SJCRH30 (cell line): ENCODE results near the gene ARID1A. TPM values are rescaled to one million over a fixed set of nuclear protein-coding genes. Genes with fewer than 3 reads are reported as not detected.
A peak's percentile ranks its signal among the peaks of the same experiment; 100 is the strongest.

Experiments
- DNase-seq, 2 experiments: peaks; one replicate each; pipeline ENCODE4 v3.0.0-alpha.2; 2015 to 2020
- H3K27ac ChIP-seq: fragments of 250-450 bp; sonication (Bioruptor Pico); 2 replicates; pipeline ENCODE4 v1.5.1; 2020; ENCODE audit warnings: mild to moderate bottlenecking, moderate library complexity
- H3K27me3 ChIP-seq: fragments of 250-450 bp; sonication (Bioruptor Pico); 2 replicates; pipeline ENCODE4 v1.5.1; 2020; ENCODE audit warnings: mild to moderate bottlenecking, moderate library complexity
- H3K36me3 ChIP-seq: fragments of 250-450 bp; sonication (Bioruptor Pico); 2 replicates; pipeline ENCODE4 v1.5.1; 2020; ENCODE audit warnings: mild to moderate bottlenecking, moderate library complexity
- H3K4me1 ChIP-seq: fragments of 250-450 bp; sonication (Bioruptor Pico); 2 replicates; pipeline ENCODE4 v1.5.1; 2020; ENCODE audit warnings: mild to moderate bottlenecking, moderate library complexity
- H3K4me3 ChIP-seq: fragments of 250-450 bp; sonication (Bioruptor Pico); 2 replicates; pipeline ENCODE4 v1.5.1; 2020; ENCODE audit warnings: mild to moderate bottlenecking, moderate library complexity
- H3K9me3 ChIP-seq: fragments of 250-450 bp; sonication (Bioruptor Pico); replicated peaks from 2 replicates; pipeline ENCODE4 v1.5.1; 2020; ENCODE audit warnings: mild to moderate bottlenecking, moderate library complexity
- total RNA-seq: library from RNA; depleted of rRNA; stranded (reverse); fragments of >200 nt; shearing (Covaris generic); gene quantifications from 2 replicates; pipeline ENCODE4 v1.2.3, GENCODE V29; 2014

ARID1A gene
- total RNA-seq, 1 experiment from 2014 or later, result 57.3 TPM

- Histone ChIP-seq H3K9me3 (no peaks in the 10 kb centered on the region), H3K27me3 (no peaks in the 10 kb centered on the region), H3K27ac (no peak overlapping the region), H3K36me3 (peaks cover 89% of the 10 kb centered on the region), H3K4me1 (peaks cover 9% of the 10 kb centered on the region), H3K4me3 (no peak overlapping the region)
- DNase-seq, result no peak
Measured at GRCh38 chr1:26779098-26779668, 83.4 kb downstream of the ARID1A start.

- Histone ChIP-seq H3K9me3 (no peaks in the 10 kb centered on the region), H3K4me3 (no peak overlapping the region), H3K27me3 (no peaks in the 10 kb centered on the region), H3K27ac (no peak overlapping the region), H3K36me3 (peaks cover 78% of the 10 kb centered on the region), H3K4me1 (peaks cover 9% of the 10 kb centered on the region)
- DNase-seq, result no peak
Measured at GRCh38 chr1:26780344-26780957, 84.6 kb downstream of the ARID1A start.

- no peaks in the 10 kb centered on the region for H3K27me3 ChIP-seq
- no peak overlapping the region for H3K4me3 ChIP-seq
- no peaks in the 10 kb centered on the region for H3K9me3 ChIP-seq
- no peak for DNase-seq
- H3K36me3 ChIP-seq, result peaks cover 70% of the 10 kb centered on the region
- peaks cover 13% of the 10 kb centered on the region for H3K4me1 ChIP-seq
- no peak overlapping the region for H3K27ac ChIP-seq
Measured at GRCh38 chr1:26781206-26781825, 85.5 kb downstream of the ARID1A start.

- Histone ChIP-seq H3K27me3 (no peaks in the 10 kb centered on the region), H3K36me3 (peaks cover 57% of the 10 kb centered on the region), H3K4me3 (no peak overlapping the region), H3K4me1 (peaks cover 19% of the 10 kb centered on the region), H3K9me3 (no peaks in the 10 kb centered on the region), H3K27ac (no peak overlapping the region)
- DNase-seq, result no peak
Measured at GRCh38 chr1:26782521-26783212, 86.9 kb downstream of the ARID1A start.

GRCh38 chr1:26783646-26784022, 87.8 kb downstream of the ARID1A start:
- Histone ChIP-seq H3K27ac (no peak overlapping the region), H3K27me3 (no peaks in the 10 kb centered on the region), H3K36me3 (peaks cover 47% of the 10 kb centered on the region), H3K4me1 (peaks cover 19% of the 10 kb centered on the region), H3K4me3 (no peak overlapping the region), H3K9me3 (no peaks in the 10 kb centered on the region)
- DNase-seq, result no peak

- Histone ChIP-seq H3K4me3 (no peak overlapping the region), H3K27ac (no peak overlapping the region)
- DNase-seq, result peak; percentile 65 to 80
Measured at GRCh38 chr1:26784023-26784871, 88.4 kb downstream of the ARID1A start.

GRCh38 chr1:26784886-26785285, 89.1 kb downstream of the ARID1A start:
- H3K36me3 ChIP-seq, result peaks cover 35% of the 10 kb centered on the region
- no peak overlapping the region for H3K4me3 ChIP-seq
- no peak for DNase-seq
- H3K9me3 ChIP-seq, result no peaks in the 10 kb centered on the region
- peaks cover 26% of the 10 kb centered on the region for H3K4me1 ChIP-seq
- no peak overlapping the region for H3K27ac ChIP-seq
- H3K27me3 ChIP-seq, result no peaks in the 10 kb centered on the region

More at GRCh38 chr1:26784023-26784871, 88.4 kb downstream of the ARID1A start:
- Histone ChIP-seq H3K36me3 (peaks cover 41% of the 10 kb centered on the region), H3K27me3 (no peaks in the 10 kb centered on the region), H3K9me3 (no peaks in the 10 kb centered on the region), H3K4me1 (peaks cover 23% of the 10 kb centered on the region)

GRCh38 chr1:26785611-26786436, 90.0 kb downstream of the ARID1A start:
- DNase-seq, result peak in 1 of 2 experiments; percentile 29
- no peaks in the 10 kb centered on the region for H3K27me3 ChIP-seq
- no peaks in the 10 kb centered on the region for H3K9me3 ChIP-seq
- H3K27ac ChIP-seq, result no peak overlapping the region; the same call in 1 of the 2 replicates
- no peak overlapping the region for H3K4me3 ChIP-seq
- peaks cover 27% of the 10 kb centered on the region for H3K36me3 ChIP-seq
- peaks cover 26% of the 10 kb centered on the region for H3K4me1 ChIP-seq

- H3K9me3 ChIP-seq, result no peaks in the 10 kb centered on the region
- H3K27me3 ChIP-seq, result no peaks in the 10 kb centered on the region
- peaks cover 20% of the 10 kb centered on the region for H3K36me3 ChIP-seq
- peak overlapping the region; percentile 77 for H3K27ac ChIP-seq
- H3K4me1 ChIP-seq, result peaks cover 26% of the 10 kb centered on the region
- DNase-seq, result peak; percentile 75 to 82
- H3K4me3 ChIP-seq, result peak overlapping the region; percentile 68
Measured at GRCh38 chr1:26786437-26787380, 90.9 kb downstream of the ARID1A start.

GRCh38 chr1:26787381-26787705, 91.5 kb downstream of the ARID1A start:
- no peak for DNase-seq
- Histone ChIP-seq H3K27ac (peak overlapping the region; percentile 77), H3K4me3 (peak overlapping the region; percentile 68), H3K27me3 (no peaks in the 10 kb centered on the region), H3K4me1 (peaks cover 26% of the 10 kb centered on the region), H3K36me3 (peaks cover 13% of the 10 kb centered on the region), H3K9me3 (no peaks in the 10 kb centered on the region)

- Histone ChIP-seq H3K27ac (peak within 1 kb of the TSS; percentile 77), H3K36me3 (peaks cover 8% of the 10 kb centered on the region), H3K4me3 (peak within 1 kb of the TSS; percentile 68), H3K27me3 (no peaks in the 10 kb centered on the region), H3K4me1 (peaks cover 26% of the 10 kb centered on the region), H3K9me3 (no peaks in the 10 kb centered on the region)
- peak; percentile 92 for DNase-seq
Measured at GRCh38 chr1:26787706-26788514, 92.1 kb downstream of the ARID1A start, which contains the start of gene PIGV. TSS of gene PIGV (plus strand) at chr1:26787950. CDS start at chr1:26790816, 2,866 bp downstream.

- Histone ChIP-seq H3K9me3 (no peaks in the 10 kb centered on the region), H3K36me3 (peaks cover 2% of the 10 kb centered on the region), H3K27ac (peak overlapping the region; percentile 77), H3K4me1 (peaks cover 24% of the 10 kb centered on the region), H3K4me3 (peak overlapping the region; percentile 68), H3K27me3 (no peaks in the 10 kb centered on the region)
- no peak for DNase-seq
Measured at GRCh38 chr1:26788515-26788785, 92.6 kb downstream of the ARID1A start.
